Activated CD8-positive, alpha-beta memory T cell treated with anti-CD3 and anti-CD28 coated beads, Interleukin-2, amount 10 ng/mL, durations not matched to agents 7 days and 5 days (primary cell): ENCODE measurements around the gene CFAP58. TPM values are rescaled to one million over a fixed set of nuclear protein-coding genes. Genes with fewer than 3 reads are reported as not detected.
A peak's percentile ranks its signal among the peaks of the same experiment; 100 is the strongest.

Experiments used
- ATAC-seq: fragments of 150-1000 bp; cut with Tn5 transposase; one replicate; pipeline ENCODE4 v1.10.0; 2021; ENCODE audit warnings: moderate library complexity
- CTCF ChIA-PET: fragments of 350-600 bp; sonication (Branson Sonifier 250); formaldehyde crosslinking; loops from one replicate; lab custom pipeline; 2021; ENCODE audit warnings: antibody characterized with exemption; lab: Charles Lee
- DNase-seq: peaks from one replicate; pipeline ENCODE4 v3.0.0-alpha.2; 2020
- H3K27ac Mint-ChIP-seq: one replicate; pipeline ENCODE4 v1.8.0; 2021; ENCODE audit warnings: mild to moderate bottlenecking, mixed read lengths
- H3K27me3 Mint-ChIP-seq: one replicate; pipeline ENCODE4 v1.8.0; 2021; ENCODE audit warnings: mixed read lengths
- H3K36me3 Mint-ChIP-seq: one replicate; pipeline ENCODE4 v1.8.0; 2021; ENCODE audit warnings: mild to moderate bottlenecking, mixed read lengths
- H3K4me1 Mint-ChIP-seq: one replicate; pipeline ENCODE4 v1.8.0; 2021; ENCODE audit warnings: mixed read lengths
- H3K4me3 Mint-ChIP-seq: one replicate; pipeline ENCODE4 v1.8.0; 2021; ENCODE audit warnings: mild to moderate bottlenecking, moderate library complexity, mixed read lengths
- H3K9me3 Mint-ChIP-seq: one replicate; pipeline ENCODE4 v1.8.0; 2022; ENCODE audit warnings: low read depth, mixed read lengths
- total RNA-seq, 2 experiments: library from RNA; stranded (reverse); gene quantifications; one replicate each; pipeline ENCODE4 v1.2.3, GENCODE V29; 2021

CFAP58 gene
- total RNA-seq, 2 experiments from 2014 or later = 0.56 to 0.64 TPM

DNA sequence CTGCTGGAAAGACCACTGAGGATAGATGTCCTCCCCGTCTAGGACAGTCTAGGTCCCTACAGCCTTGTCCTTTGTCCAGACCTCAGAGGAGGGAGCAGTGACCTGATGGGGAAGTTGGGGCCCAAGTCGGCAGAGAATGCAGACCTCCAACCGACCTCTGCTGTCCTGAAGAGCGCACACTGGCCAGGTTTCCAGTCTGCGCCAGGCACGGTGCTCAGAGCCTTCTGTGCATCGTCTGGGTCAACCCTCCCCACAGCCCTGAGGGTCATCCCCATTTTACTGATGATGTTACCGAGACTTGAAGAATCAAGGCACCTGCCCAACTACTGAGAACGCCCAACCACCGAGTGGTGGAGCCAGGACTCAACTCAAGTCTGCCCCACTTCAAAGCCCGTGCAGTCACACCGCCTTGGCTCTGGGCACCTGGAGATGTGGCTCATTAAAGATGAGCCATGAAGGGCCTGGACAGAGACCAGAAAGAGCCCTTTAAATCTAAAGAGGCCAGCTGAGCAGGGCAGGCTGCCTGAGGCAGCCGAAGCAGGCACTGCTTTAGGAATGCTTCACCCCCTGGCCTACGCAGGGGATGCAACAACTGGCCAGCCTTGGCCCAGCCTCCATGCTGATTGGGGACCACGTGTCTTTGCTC is 19.8 kb upstream of the CFAP58 start:
- Mint-ChIP-seq H3K4me3 (no peak overlapping the region), H3K27ac (peak overlapping the region; percentile 63), H3K4me1 (peaks cover 74% of the 10 kb centered on the region), H3K27me3 (no peaks in the 10 kb centered on the region), H3K36me3 (peaks cover 10% of the 10 kb centered on the region), H3K9me3 (no peaks in the 10 kb centered on the region)
- DNase-seq = peak; percentile 37
- no peak for ATAC-seq
- CTCF ChIA-PET = interaction anchor here (0.9 to 7.0 kb wide), 5 partner anchors 12 to 42 kb away, joined by 3 to 65 read pairs (median 5); no protein-coding TSS in a partner anchor

- CTCF ChIA-PET = interaction anchor here (0.7 to 7.0 kb wide), 6 partner anchors 13 to 42 kb away, joined by 3 to 65 read pairs (median 6); no protein-coding TSS in a partner anchor
Observed at GRCh38 chr10:104334561-104334960, 19.1 kb upstream of the CFAP58 start.

GRCh38 chr10:104334965-104335650 is 18.5 kb upstream of the CFAP58 start:
- peak; percentile 32 for DNase-seq
- no peak for ATAC-seq
- Mint-ChIP-seq H3K9me3 (no peaks in the 10 kb centered on the region), H3K27ac (peak overlapping the region; percentile 33), H3K4me1 (peaks cover 72% of the 10 kb centered on the region), H3K27me3 (peaks cover 5% of the 10 kb centered on the region), H3K4me3 (no peak overlapping the region), H3K36me3 (peaks cover 12% of the 10 kb centered on the region)
- CTCF ChIA-PET = interaction anchor here (0.7 to 7.0 kb wide), 7 partner anchors 12 to 43 kb away, joined by 3 to 65 read pairs (median 5); no protein-coding TSS in a partner anchor

More at GRCh38 chr10:104334561-104334960, 19.1 kb upstream of the CFAP58 start:
- DNase-seq (peak; percentile 34), ATAC-seq (no peak)
- no peak overlapping the region for H3K27ac Mint-ChIP-seq
- peaks cover 73% of the 10 kb centered on the region for H3K4me1 Mint-ChIP-seq
- peaks cover 10% of the 10 kb centered on the region for H3K36me3 Mint-ChIP-seq
- H3K4me3 Mint-ChIP-seq = no peak overlapping the region
- H3K27me3 Mint-ChIP-seq = peaks cover 1% of the 10 kb centered on the region
- H3K9me3 Mint-ChIP-seq = no peaks in the 10 kb centered on the region

DNA sequence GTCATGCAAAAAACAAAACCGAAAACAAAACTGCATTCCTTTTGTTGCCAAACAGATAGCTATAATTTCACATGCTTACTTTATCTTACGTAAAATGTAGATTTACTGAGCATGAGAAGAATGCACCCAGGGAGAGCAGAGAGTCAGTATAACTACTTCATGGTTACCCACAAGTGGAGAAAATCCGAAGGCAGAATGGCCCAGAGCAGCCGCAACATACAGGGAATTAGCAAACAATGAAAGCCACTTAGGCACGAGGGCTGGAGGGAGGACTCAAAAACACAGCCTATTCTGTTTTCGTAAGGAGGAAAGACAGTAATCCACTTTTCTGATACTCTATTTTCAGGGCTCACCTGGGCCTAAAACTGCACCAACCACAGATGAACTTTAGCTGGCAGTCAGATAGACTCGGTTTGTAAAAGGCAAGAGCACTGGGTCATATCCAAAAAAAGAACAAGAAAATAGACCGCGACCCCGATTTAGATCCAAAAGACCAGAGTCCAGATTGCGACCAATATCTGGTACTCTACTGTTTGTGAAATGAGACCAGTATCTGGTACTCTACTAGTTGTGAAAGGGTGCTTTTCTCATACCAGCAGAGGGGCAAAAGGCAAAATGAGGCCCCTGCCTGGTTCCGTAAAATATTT is 16.7 kb upstream of the CFAP58 start:
- Mint-ChIP-seq H3K4me1 (peaks cover 58% of the 10 kb centered on the region), H3K27me3 (peaks cover 9% of the 10 kb centered on the region), H3K4me3 (peak overlapping the region; percentile 95), H3K9me3 (no peaks in the 10 kb centered on the region), H3K27ac (peak overlapping the region; percentile 100), H3K36me3 (peaks cover 14% of the 10 kb centered on the region)
- CTCF ChIA-PET = interaction anchor here (1.0 to 7.0 kb wide), 13 partner anchors 8 to 63 kb away, joined by 3 to 65 read pairs (median 9); partner anchors contain the start of gene CFAP58
- peak; percentile 40 for DNase-seq
- ATAC-seq = no peak

DNA sequence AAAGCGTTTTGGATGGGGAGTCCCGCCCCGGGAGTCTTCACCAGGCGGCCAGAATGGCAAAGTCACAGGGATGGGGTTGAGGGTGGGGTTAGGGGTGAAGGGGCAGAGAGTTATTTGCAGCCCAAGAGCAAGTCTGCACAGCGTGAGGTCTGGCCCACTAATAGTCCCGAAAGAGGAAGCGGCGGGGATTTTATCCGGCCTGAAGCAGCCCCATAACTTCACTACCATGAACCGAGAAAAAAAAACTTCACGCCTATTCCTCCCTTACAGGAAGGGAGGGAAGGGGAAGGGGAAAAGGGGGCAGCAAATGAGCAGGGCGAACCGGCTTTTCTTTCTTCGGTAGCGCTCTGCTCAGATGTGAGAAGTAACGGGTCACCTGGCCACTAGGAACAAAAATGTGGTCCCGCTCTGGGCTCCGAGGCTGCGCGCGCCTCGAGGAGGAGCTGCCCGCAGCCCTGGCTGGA is 16.1 kb upstream of the CFAP58 start:
- H3K4me1 Mint-ChIP-seq = peaks cover 56% of the 10 kb centered on the region
- ATAC-seq (peak; percentile 41), DNase-seq (peak; percentile 53)
- peaks cover 14% of the 10 kb centered on the region for H3K36me3 Mint-ChIP-seq
- CTCF ChIA-PET = interaction anchor here (1.5 to 7.0 kb wide), 10 partner anchors 8 to 67 kb away, joined by 3 to 65 read pairs (median 12); partner anchors contain the start of gene CFAP58
- peaks cover 9% of the 10 kb centered on the region for H3K27me3 Mint-ChIP-seq
- H3K27ac Mint-ChIP-seq = peak overlapping the region; percentile 100
- H3K9me3 Mint-ChIP-seq = no peaks in the 10 kb centered on the region
- H3K4me3 Mint-ChIP-seq = peak overlapping the region; percentile 95

- CTCF ChIA-PET = interaction anchor here (0.9 to 7.0 kb wide), 14 partner anchors 9 to 84 kb away, joined by 3 to 65 read pairs (median 8); partner anchors contain the start of gene CFAP58
- DNase-seq = peak; percentile 84
- ATAC-seq = peak; percentile 80
- peaks cover 50% of the 10 kb centered on the region for H3K4me1 Mint-ChIP-seq
- H3K36me3 Mint-ChIP-seq = peaks cover 12% of the 10 kb centered on the region
- no peaks in the 10 kb centered on the region for H3K9me3 Mint-ChIP-seq
- H3K4me3 Mint-ChIP-seq = peak within 1 kb of the TSS; percentile 95
- H3K27me3 Mint-ChIP-seq = peaks cover 9% of the 10 kb centered on the region
- peak within 1 kb of the TSS; percentile 100 for H3K27ac Mint-ChIP-seq
Observed at GRCh38 chr10:104337985-104338735, 15.5 kb upstream of the CFAP58 start, which contains the start of gene ITPRIP. TSS of gene ITPRIP (minus strand) at chr10:104338465. CDS start at chr10:104316051, 22,414 bp downstream.

DNA sequence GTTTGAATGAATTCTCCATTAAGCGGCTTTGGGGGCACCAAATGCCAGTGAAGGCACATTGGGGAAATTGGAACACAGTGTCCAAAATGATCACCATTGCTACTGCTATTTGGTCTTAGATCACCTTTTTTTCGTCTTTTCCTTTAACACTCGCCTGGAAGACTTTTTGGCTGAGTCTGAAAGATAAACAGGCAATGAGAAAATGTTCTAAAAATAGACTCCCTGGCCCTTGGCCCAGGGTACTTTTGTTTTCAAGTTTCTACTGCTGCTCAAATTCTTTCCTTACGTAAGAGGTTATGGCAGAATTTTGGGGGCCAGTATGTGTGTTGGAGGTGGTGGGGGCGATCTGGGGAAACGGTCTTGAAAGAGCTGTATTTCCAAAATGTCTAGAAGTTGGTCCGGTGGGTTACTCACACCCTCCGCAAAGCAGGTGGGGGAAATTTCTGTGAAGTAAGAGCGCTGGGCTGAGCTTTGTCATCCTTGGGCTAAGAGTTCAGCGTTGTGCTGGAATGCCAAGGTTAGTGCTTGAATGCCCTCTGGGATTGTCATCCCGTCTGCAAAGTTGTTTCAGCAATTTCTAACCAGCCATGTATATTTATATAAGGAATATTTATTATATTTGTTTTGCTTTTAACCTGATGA is 14.0 kb upstream of the CFAP58 start:
- Mint-ChIP-seq H3K27me3 (peaks cover 9% of the 10 kb centered on the region), H3K4me1 (peaks cover 39% of the 10 kb centered on the region), H3K4me3 (peak overlapping the region; percentile 95), H3K36me3 (peaks cover 12% of the 10 kb centered on the region), H3K9me3 (no peaks in the 10 kb centered on the region), H3K27ac (peak overlapping the region; percentile 100)
- ATAC-seq = no peak
- CTCF ChIA-PET = interaction anchor here (0.5 to 7.0 kb wide), 8 partner anchors 10 to 834 kb away, joined by 3 to 65 read pairs (median 16); partner anchors contain the start of gene CFAP58
- peak; percentile 31 for DNase-seq

DNA sequence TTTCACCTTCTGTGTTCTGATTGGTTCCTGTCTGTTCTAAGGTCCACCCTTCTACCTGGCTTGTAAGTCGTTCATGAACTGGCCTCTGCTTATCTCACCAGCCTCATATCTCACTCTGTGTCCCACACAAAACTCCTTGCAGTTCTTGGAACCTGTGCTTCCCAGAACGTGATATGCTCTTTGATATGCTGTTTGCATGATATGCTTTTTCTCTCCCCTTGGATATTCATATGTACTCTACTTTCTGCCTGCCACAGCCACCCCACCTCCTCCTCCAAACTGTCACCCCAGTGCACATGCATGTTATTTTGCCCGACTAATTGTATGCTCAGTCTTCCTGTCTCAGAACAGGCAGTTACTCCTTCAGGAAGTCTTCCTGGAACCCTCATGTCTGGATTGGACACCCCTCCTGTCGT is 13.5 kb upstream of the CFAP58 start:
- peaks cover 9% of the 10 kb centered on the region for H3K27me3 Mint-ChIP-seq
- H3K4me1 Mint-ChIP-seq = peaks cover 34% of the 10 kb centered on the region
- CTCF ChIA-PET = interaction anchor here (0.5 to 7.0 kb wide), 5 partner anchors 11 to 835 kb away, joined by 5 to 65 read pairs (median 24); partner anchors contain the start of gene CFAP58
- H3K9me3 Mint-ChIP-seq = no peaks in the 10 kb centered on the region
- H3K36me3 Mint-ChIP-seq = peaks cover 12% of the 10 kb centered on the region
- DNase-seq = peak; percentile 28
- ATAC-seq = no peak
- H3K4me3 Mint-ChIP-seq = peak overlapping the region; percentile 30
- H3K27ac Mint-ChIP-seq = no peak overlapping the region

DNA sequence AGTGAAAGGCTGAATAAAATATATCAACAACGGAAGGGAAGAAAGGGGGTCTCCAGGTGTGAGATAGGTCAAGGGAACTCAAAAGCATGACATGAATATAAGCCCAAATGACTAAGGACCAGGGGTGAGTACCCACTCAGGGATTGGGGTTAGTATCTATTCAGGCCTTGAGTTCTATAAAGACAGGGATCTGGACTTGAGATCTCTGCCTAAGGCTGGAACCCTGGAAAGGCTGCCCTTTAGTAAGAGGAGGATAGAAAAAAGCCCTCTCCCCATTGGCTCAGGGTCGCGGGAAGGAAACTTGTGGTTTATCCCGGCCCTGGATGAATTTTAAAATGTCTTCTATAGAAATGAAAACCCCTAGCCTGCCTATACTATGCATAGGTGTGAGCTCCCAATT is 13.0 kb upstream of the CFAP58 start:
- Mint-ChIP-seq H3K4me3 (no peak overlapping the region), H3K4me1 (peaks cover 33% of the 10 kb centered on the region), H3K36me3 (peaks cover 13% of the 10 kb centered on the region), H3K27ac (no peak overlapping the region), H3K27me3 (peaks cover 9% of the 10 kb centered on the region), H3K9me3 (peaks cover 5% of the 10 kb centered on the region)
- ATAC-seq = no peak
- DNase-seq = peak; percentile 3
- CTCF ChIA-PET = interaction anchor here (0.9 to 12.2 kb wide), 8 partner anchors 9 to 50 kb away, joined by 3 to 290 read pairs (median 4); partner anchors contain the start of gene CFAP58

DNA sequence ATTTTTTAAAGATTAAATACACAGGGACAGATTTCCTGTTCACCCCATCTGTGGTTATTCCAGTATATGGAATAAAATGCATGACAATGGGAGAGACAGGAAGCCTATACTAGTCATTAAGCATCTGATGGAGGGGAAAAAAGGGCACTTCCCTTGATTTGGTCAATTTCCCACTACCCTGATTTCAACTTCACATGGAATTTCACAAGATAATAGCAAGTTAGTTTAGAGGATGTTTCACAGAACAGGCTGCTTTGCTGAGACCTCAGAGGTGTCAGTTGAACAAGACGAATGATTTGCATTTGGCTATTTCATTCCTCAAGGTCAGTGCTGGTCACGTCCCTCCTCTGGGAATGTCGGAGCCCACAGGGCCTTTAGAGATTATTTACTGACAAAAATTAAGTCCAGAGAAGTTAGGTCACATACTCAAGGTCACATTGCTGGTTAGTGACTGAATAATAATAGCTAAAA is 10.7 kb upstream of the CFAP58 start:
- no peak for DNase-seq
- CTCF ChIA-PET = interaction anchor here (0.9 to 12.2 kb wide), 5 partner anchors 10 to 52 kb away, joined by 3 to 290 read pairs (median 3); no protein-coding TSS in a partner anchor
- H3K27me3 Mint-ChIP-seq = peaks cover 9% of the 10 kb centered on the region
- no peak overlapping the region for H3K4me3 Mint-ChIP-seq
- H3K9me3 Mint-ChIP-seq = peaks cover 7% of the 10 kb centered on the region
- H3K36me3 Mint-ChIP-seq = peaks cover 11% of the 10 kb centered on the region
- H3K27ac Mint-ChIP-seq = no peak overlapping the region
- ATAC-seq = no peak
- H3K4me1 Mint-ChIP-seq = peaks cover 29% of the 10 kb centered on the region

DNA sequence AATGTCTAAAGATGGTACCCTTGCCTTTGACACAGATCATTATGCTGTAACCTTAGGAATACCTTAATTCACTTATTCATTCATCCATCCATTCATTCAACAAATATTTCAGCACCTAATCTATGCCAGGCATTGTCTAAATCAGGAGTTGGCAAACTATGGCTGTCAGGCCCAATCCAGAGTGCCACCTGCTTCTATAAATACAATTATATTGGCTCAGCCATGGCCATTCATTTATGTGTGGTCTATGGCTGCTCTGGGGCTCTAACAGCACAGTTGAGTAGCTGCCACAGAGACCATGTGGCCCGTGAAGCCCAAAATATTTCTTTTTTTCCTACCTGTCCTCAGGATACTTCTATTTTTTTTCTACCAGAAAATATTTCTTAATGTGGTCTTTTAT is 9.4 kb upstream of the CFAP58 start:
- DNase-seq (no peak), ATAC-seq (no peak)
- Mint-ChIP-seq H3K27me3 (peaks cover 9% of the 10 kb centered on the region), H3K9me3 (peaks cover 7% of the 10 kb centered on the region), H3K36me3 (peaks cover 11% of the 10 kb centered on the region), H3K4me3 (no peak overlapping the region), H3K4me1 (peaks cover 23% of the 10 kb centered on the region), H3K27ac (no peak overlapping the region)
- CTCF ChIA-PET = interaction anchor here (1.5 to 12.2 kb wide), 3 partner anchors 9 to 53 kb away, joined by 7 to 290 read pairs (median 7); partner anchors contain the start of gene CFAP58
